A549 (cell line): Measurements from ENCODE around the gene ZNF425. TPM values are rescaled to one million over a fixed set of nuclear protein-coding genes. Genes with fewer than 3 reads are reported as not detected.

Source experiments
- ATAC-seq, 2 experiments: fragments of 200-7000 bp in 1 of 2; fragments of >200 bp in 1 of 2; cut with Nextera tagmentation in 1 of 2; cut with Tn5 transposase in 1 of 2; 3 replicates each; pipeline versions ENCODE4 v1.8.0 to v1.9.1; 2018 to 2020; ENCODE audit warnings: mild to moderate bottlenecking in 1 of 2, moderate library complexity in 1 of 2
- CTCF ChIA-PET: fragments of 300-600 bp; sonication (Branson Sonifier 250); formaldehyde crosslinking; extraction: SDS; loops from one replicate; lab custom pipeline; 2021; ENCODE audit warnings: antibody characterized with exemption, inconsistent platforms; lab: Yijun Ruan, JAX
- POLR2A ChIA-PET: fragments of 350-600 bp; formaldehyde crosslinking; extraction: SDS; loops from one replicate; lab custom pipeline; 2021; ENCODE audit warnings: antibody characterized with exemption, inconsistent platforms; lab: Yijun Ruan, JAX
- DNase-seq, 2 experiments: peaks; one replicate each; pipeline versions ENCODE4 v3.0.0 to v3.0.0-alpha.2; 2011 to 2016; ENCODE audit warnings: low read depth in 1 of 2, low spot score in 1 of 2
- FAIRE-seq: peaks from 2 replicates; lab custom pipeline; 2011; peaks lifted over from hg19 to GRCh38; lab: Jason Lieb, UNC
- H3K27ac ChIP-seq, 2 experiments: fragments of >200 bp; sonication (Bioruptor Twin); formaldehyde crosslinking; 3 replicates each; pipeline ENCODE4 v1.5.1; 2016 to 2017
- H3K4me1 ChIP-seq: fragments of >200 bp; sonication (Bioruptor Twin); formaldehyde crosslinking; 3 replicates; pipeline ENCODE4 v1.6.1; 2016
- H3K4me2 ChIP-seq: fragments of >200 bp; sonication (Bioruptor Twin); formaldehyde crosslinking; 3 replicates; pipeline ENCODE4 v1.6.1; 2016
- H3K4me3 ChIP-seq: fragments of >200 bp; sonication (Bioruptor Twin); formaldehyde crosslinking; 3 replicates; pipeline ENCODE4 v1.5.1; 2016
- H3K9me3 ChIP-seq: fragments of >200 bp; sonication (Bioruptor Twin); formaldehyde crosslinking; 3 replicates; pipeline ENCODE4 v1.6.1; 2016
- BHLHE40 ChIP-seq: IDR thresholded peaks from 2 replicates; pipeline ENCODE4 v1.6.1; 2012; ENCODE audit warnings: low read depth, low read length, inconsistent platforms
- CBX8 ChIP-seq: fragments of 200-600 bp; sonication (generic); IDR thresholded peaks from 2 replicates; pipeline ENCODE4 v1.6.1; 2016
- CHD4 ChIP-seq: fragments of 200-600 bp; sonication (generic); IDR thresholded peaks from 2 replicates; pipeline ENCODE4 v1.6.1; 2016; ENCODE audit warnings: antibody characterized with exemption, mild to moderate bottlenecking, borderline replicate concordance
- EHF ChIP-seq: fragments of 250-450 bp; sonication (Bioruptor Pico); IDR thresholded peaks from 2 replicates; pipeline ENCODE4 v1.5.0; 2020; ENCODE audit warnings: mild to moderate bottlenecking
- EHMT2 ChIP-seq: fragments of 200-600 bp; sonication (generic); IDR thresholded peaks from 2 replicates; pipeline ENCODE4 v1.6.1; 2016; ENCODE audit warnings: antibody characterized with exemption, low read depth, mild to moderate bottlenecking, moderate library complexity
- ESRRA ChIP-seq: fragments of 150-350 bp; IDR thresholded peaks from 2 replicates; pipeline ENCODE4 v1.6.1; 2014; ENCODE audit warnings: mild to moderate bottlenecking, low read length, borderline replicate concordance
- HDAC2 ChIP-seq: fragments of 200-600 bp; sonication (generic); IDR thresholded peaks from 2 replicates; pipeline ENCODE4 v1.6.1; 2016
- HMGXB4 ChIP-seq: fragments of 250-450 bp; sonication (Bioruptor Pico); IDR thresholded peaks from 2 replicates; pipeline ENCODE4 v1.5.0; 2021; ENCODE audit warnings: mild to moderate bottlenecking, moderate library complexity, borderline replicate concordance
- HOXB13 ChIP-seq: fragments of 250-450 bp; sonication (Bioruptor Pico); IDR thresholded peaks from 2 replicates; pipeline ENCODE4 v1.5.0; 2020; ENCODE audit warnings: low read depth, mild to moderate bottlenecking, moderate library complexity
- KDM1A ChIP-seq: fragments of 200-600 bp; sonication (generic); IDR thresholded peaks from 2 replicates; pipeline ENCODE4 v1.6.1; 2016; ENCODE audit warnings: low read depth, mild to moderate bottlenecking
- KDM5A ChIP-seq: fragments of 200-600 bp; sonication (generic); IDR thresholded peaks from 2 replicates; pipeline ENCODE4 v1.6.1; 2016; ENCODE audit warnings: antibody characterized with exemption, mild to moderate bottlenecking
- NPAS2 ChIP-seq: fragments of 250-450 bp; sonication (Bioruptor Pico); IDR thresholded peaks from 2 replicates; pipeline ENCODE4 v1.8.0; 2022; ENCODE audit warnings: mild to moderate bottlenecking, moderate library complexity, borderline replicate concordance
- RNF2 ChIP-seq: fragments of 200-600 bp; sonication (generic); IDR thresholded peaks from 2 replicates; pipeline ENCODE4 v1.6.1; 2016; ENCODE audit warnings: low read depth, mild to moderate bottlenecking, antibody characterized with exemption, moderate library complexity, borderline replicate concordance
- TP53 ChIP-seq: fragments of 250-450 bp; sonication (Bioruptor Pico); IDR thresholded peaks from 2 replicates; pipeline ENCODE4 v1.5.0; 2021; ENCODE audit warnings: mild to moderate bottlenecking, moderate library complexity
- ZFP36 ChIP-seq: fragments of 450-650 bp; IDR thresholded peaks from 2 replicates; pipeline ENCODE4 v1.6.1; 2014; ENCODE audit warnings: borderline replicate concordance; ENCODE audit not compliant: partially characterized antibody
- WGBS: methylation state at CpG from one replicate; pipeline ENCODE4 v1.1.6; 2017; ENCODE audit errors: missing lambda C conversion rate; 5-methylcytosine and 5-hydroxymethylcytosine counted together
- polyA plus RNA-seq, 4 experiments: library from polyadenylated mRNA; depleted of rRNA in 3 of 4; stranded (reverse); fragments of >200 nt; fragmentation: RNase III in 1 of 4; extraction: RNeasy Plus Mini Kit Qiagen cat#74134 plus additional on column Dnase treatment in 1 of 4; gene quantifications; 2 replicates in 3 of 4; 3 replicates in 1 of 4; pipeline ENCODE4 v1.2.3, GENCODE V29; 2011 to 2017
- TF ChIP-seq, protein P1 (sequence below): fragments of >200 bp; sonication (Bioruptor Twin); formaldehyde crosslinking; IDR thresholded peaks from 2 replicates; pipeline ENCODE4 v1.6.1; 2016
- TF ChIP-seq, protein P2 (sequence below): IDR thresholded peaks from 2 replicates; pipeline ENCODE4 v1.6.1; 2012
- TF ChIP-seq, protein P3 (sequence below): fragments of 450-650 bp; IDR thresholded peaks from 2 replicates; pipeline ENCODE4 v1.6.1; 2014; ENCODE audit warnings: antibody characterized with exemption

The ZNF425 gene
- polyA plus RNA-seq, 2 of the 4 experiments (the other 2 are of a cell fraction) = 0.80 to 1.6 TPM

GRCh38 chr7:149104214-149104613 is 21.9 kb downstream of the ZNF425 start:
- no peak for TF ChIP-seq HOXB13 (CRISPR knock-in tag)
- TF ChIP-seq HDAC2 = no peak
- TF ChIP-seq HMGXB4 (CRISPR knock-in tag) = no peak
- TF ChIP-seq BHLHE40 = no peak
- TF ChIP-seq CHD4 = no peak
- no peak for TF ChIP-seq KDM1A
- no peak for TF ChIP-seq CBX8
- TF ChIP-seq NPAS2 = no peak
- no peak for TF ChIP-seq ZFP36
- TF ChIP-seq, protein P1, sequence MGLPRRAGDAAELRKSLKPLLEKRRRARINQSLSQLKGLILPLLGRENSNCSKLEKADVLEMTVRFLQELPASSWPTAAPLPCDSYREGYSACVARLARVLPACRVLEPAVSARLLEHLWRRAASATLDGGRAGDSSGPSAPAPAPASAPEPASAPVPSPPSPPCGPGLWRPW = no peak
- ATAC-seq (no peak), DNase-seq (no peak), FAIRE-seq (no peak)
- no peak overlapping the region for H3K27ac ChIP-seq
- WGBS = 94% methylated on average over 35 of the region's 35 CpGs
- H3K4me1 ChIP-seq = no peaks in the 10 kb centered on the region
- H3K4me3 ChIP-seq = no peak overlapping the region
- H3K4me2 ChIP-seq = no peak overlapping the region
- CTCF ChIA-PET = interaction anchor here (1.0 to 6.7 kb wide), 4 partner anchors 22 to 153 kb away, joined by 3 to 32 read pairs (median 8); partner anchors contain the start of gene ZNF425
- POLR2A ChIA-PET = no interaction called here
- H3K9me3 ChIP-seq = no peaks in the 10 kb centered on the region

DNA sequence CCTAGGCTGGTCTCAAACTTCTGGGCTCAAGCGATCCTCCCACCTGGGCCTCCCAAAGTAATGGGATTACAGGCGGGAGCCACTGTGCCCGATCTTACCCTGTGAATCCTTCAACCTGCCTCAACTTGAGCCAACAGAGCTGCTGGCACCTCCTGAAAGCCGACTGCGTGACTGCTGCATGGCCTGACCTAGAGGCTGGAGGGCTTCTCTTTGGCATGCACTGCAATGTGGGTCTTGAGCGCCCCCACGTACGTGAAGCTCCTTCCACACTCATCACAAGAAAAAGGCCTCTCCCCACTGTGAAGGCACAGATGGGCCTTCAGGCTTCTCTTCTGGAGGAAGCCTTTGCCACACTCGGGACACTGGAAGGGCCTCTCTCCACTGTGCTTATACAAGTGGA is 22.7 kb downstream of the ZNF425 start:
- no peak overlapping the region for H3K4me2 ChIP-seq
- CTCF ChIA-PET = interaction anchor here (1.0 to 6.7 kb wide), 3 partner anchors 23 to 43 kb away, joined by 4 to 32 read pairs (median 11); partner anchors contain the start of gene ZNF425
- peak in 1 of 2 experiments; percentile 23; a peak in 1 of 6 replicates for ATAC-seq
- no peaks in the 10 kb centered on the region for H3K4me1 ChIP-seq
- H3K27ac ChIP-seq = no peak overlapping the region
- TF ChIP-seq, protein P2, sequence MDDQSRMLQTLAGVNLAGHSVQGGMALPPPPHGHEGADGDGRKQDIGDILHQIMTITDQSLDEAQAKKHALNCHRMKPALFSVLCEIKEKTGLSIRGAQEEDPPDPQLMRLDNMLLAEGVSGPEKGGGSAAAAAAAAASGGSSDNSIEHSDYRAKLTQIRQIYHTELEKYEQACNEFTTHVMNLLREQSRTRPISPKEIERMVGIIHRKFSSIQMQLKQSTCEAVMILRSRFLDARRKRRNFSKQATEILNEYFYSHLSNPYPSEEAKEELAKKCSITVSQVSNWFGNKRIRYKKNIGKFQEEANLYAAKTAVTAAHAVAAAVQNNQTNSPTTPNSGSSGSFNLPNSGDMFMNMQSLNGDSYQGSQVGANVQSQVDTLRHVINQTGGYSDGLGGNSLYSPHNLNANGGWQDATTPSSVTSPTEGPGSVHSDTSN = no peak
- TF ChIP-seq KDM1A (no peak), RNF2 (no peak), ESRRA (no peak), KDM5A (no peak)
- TF ChIP-seq, protein P3, sequence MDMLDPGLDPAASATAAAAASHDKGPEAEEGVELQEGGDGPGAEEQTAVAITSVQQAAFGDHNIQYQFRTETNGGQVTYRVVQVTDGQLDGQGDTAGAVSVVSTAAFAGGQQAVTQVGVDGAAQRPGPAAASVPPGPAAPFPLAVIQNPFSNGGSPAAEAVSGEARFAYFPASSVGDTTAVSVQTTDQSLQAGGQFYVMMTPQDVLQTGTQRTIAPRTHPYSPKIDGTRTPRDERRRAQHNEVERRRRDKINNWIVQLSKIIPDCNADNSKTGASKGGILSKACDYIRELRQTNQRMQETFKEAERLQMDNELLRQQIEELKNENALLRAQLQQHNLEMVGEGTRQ = no peak
- DNase-seq = no peak
- POLR2A ChIA-PET = interaction anchor here (0.6 kb wide), 1 partner anchor 117 kb away, joined by 10 read pairs; no protein-coding TSS in a partner anchor
- 76% methylated on average over 8 of the region's 9 CpGs for WGBS
- FAIRE-seq = no peak
- H3K9me3 ChIP-seq = no peaks in the 10 kb centered on the region
- no peak overlapping the region for H3K4me3 ChIP-seq

DNA sequence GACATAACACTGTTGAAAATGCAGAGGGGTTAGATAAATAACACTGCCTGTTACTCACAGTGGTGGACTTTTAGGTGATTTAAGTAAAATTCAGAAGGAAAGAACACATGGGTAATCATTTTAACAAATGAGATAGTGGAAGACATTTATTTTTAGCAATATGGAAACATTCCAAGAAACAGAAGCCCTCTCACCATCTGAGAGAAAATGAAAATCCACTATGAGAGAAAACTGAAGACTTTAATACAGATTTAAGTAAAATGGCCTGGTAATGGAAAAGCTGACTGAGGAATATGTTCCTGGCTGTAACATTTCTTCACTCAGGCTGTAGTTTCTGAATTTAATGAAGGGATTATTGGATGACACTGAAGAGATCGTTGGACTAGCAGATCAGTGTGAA is 23.5 kb downstream of the ZNF425 start:
- no peaks in the 10 kb centered on the region for H3K4me1 ChIP-seq
- TF ChIP-seq TP53 (CRISPR knock-in tag) (no peak), EHMT2 (no peak), EHF (CRISPR knock-in tag) (no peak)
- TF ChIP-seq, protein P1 = no peak
- TF ChIP-seq, all 56 proteins: peak for 0
- WGBS = 52% methylated on average over 1 of the region's 1 CpG
- FAIRE-seq (no peak), ATAC-seq (no peak), DNase-seq (no peak)
- CTCF ChIA-PET = interaction anchor here (2.5 kb wide), 1 partner anchor 37 kb away, joined by 11 read pairs; no protein-coding TSS in a partner anchor
- no peak overlapping the region for H3K4me2 ChIP-seq
- H3K27ac ChIP-seq = no peak overlapping the region
- no peak overlapping the region for H3K4me3 ChIP-seq
- POLR2A ChIA-PET = no interaction called here
- no peaks in the 10 kb centered on the region for H3K9me3 ChIP-seq
